Raji (cell line): ENCODE data around the gene ATE1.

Experiments used
- POLR2A ChIP-seq: IDR thresholded peaks from 2 replicates; pipeline ENCODE4 v1.6.1; 2011; ENCODE audit warnings: low read depth, low read length, control low read depth; ENCODE audit not compliant: insufficient read depth

The ATE1 gene

DNA sequence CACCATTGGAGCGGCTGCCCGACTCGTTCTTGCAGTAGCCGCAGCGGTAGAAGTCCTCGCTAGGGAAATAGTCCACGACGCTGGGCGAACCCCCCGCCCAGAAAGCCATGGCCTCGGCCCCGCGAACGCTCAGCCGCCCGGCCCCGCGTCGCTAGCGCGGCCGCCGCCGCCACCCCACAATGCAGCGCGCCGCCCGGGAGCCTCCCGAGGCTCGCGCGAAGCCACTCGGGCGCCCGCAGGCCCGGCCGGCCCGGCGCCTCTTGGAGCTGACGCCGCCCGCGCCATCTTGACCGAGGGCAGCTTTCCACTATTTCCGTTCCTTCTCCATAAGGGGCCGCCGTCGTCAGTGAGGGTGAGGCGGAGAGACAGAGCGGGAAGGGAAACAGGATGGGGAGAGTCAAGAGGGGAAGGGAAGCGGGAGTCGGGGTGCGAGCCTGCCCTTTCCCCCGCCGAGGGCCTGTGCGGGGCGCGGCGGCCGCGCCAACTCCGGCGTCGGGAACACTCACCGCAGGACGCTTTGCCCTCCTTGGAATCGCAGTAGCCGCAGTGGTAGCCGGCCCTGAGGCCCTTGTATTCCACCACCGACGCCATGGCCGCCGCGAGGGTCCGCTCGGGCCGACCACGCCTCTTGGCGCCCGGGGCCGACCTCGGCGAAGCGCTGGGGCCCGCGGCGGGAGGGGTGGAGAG, at the start of gene ATE1:
TSS of gene ATE1 (minus strand) at position 191 of the 687 bp plus-strand sequence. CDS start at position 109, 82 bp downstream.
- peak; percentile 61 for TF ChIP-seq POLR2A

DNA sequence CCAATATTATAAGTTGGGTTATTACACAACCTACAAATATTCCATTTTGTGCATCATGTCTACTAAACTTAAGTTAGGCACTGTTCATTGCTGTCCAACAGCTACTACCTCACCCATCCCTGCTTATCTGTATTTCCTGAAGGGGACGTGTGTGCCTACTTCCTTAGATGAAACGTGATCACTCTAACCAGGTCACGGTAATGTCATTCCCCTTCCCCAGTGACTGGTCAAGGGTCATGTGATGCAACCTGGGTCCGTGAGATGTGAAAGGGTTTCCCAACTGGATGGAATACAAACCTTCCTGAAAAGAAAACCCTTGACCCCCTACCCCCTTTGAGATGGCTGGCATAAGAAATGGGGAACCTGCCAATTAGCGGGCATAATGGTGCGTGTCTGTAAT, 48.8 kb upstream of the ATE1 start:
- no peak for TF ChIP-seq POLR2A

DNA sequence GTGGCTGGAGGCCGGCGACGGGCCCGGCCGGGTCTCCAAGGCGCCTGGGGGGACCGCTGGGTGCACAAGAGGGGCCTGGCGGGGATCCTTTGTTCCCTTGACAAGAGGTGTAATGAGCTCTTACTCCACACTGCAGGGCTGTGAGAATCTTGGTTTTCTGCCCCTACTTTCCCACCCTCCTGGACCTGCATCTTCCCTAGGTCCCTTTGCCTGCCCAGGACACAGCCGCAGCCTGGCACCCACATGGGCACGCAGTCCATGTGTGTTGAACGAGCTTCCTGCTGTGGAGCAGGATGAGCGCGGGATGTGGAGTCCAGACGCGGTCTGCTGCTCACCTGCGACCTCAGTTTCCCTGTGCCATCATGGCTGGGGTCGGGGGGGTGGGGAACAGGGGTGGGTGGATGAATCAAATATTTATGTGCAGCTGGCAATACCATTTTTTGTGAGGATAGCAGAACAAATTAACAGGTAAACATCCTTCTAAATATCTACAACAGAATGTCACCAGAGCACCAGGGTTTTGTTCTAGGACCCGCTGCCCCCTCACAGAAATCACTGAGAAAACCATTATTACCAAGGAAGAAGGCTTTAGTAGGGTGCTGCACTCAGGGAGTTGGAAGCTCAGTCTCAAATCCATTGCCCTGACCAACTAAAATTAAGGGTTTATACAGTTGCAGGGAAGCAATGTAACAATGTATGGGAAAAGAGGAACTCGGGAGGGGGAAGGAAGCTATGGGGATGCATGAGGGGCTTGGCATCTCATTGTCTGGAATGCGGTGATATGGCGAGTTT, 47.7 kb upstream of the ATE1 start:
- no peak for TF ChIP-seq POLR2A

DNA sequence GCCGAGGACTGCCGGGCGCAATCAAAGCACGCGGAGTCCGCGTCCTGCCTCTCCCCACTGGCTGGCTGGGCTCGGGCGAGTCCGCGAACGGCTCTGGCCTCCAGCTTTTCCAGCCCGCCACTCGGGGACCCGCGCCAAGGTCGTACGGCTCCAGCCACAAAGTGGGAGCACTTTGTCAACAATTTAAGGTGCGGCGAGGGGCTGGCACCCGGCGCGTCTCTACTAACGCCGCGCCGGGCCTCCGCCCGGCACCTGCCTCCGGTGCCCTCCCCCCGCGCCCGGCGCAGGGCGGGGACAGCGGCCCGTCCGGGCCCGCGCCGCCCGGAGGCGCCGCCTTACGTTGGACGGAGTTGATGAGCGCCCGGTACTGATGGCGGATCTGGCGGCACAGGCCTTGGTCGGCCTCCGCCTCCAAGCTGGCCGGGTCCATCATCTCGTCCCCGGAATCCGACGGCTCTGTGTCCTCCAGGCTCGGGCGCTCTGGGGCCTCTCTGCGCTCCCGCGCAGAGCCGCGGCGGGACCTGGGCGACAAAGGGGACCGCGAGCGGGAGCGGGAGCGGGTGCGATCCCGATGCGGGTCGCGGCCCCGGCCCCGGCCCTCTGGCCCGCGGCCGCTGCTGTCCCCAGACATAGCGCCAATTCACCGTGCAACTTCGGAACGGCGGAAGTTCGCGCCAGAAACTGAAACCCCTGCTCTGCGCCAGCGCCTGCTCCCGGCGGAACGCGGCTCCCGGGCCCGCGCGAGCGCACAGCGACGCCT, 46.9 kb upstream of the ATE1 start, which contains the start of gene NSMCE4A:
TSS of gene NSMCE4A (minus strand) at position 683 of the 760 bp plus-strand sequence. CDS start at position 631, 52 bp downstream.
- peak; percentile 68 for TF ChIP-seq POLR2A

DNA sequence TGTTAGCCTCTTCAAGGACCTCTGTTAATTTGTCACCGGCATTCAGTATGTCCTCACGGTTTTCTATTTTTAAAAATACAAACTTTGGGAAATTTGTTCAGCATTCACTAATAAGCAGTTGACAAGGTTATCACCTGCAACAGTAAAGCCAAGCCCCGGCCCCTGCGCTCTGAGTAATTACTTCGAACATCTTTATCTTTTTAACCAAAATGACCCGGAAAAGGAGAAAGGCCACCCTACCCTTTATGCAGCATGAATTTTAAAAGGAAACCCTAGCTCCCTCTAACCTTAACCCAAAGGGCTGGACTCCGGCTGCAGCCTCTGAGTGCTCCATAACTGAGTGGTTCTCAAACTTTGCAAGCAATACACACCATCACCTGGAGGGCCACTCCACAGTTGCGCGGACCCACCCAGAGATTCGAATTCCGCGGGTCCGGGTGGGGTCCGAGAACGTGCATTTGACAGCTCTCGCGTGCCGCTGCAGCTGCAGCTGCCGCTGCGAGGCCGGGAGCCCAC, 46.2 kb upstream of the ATE1 start:
- no peak for TF ChIP-seq POLR2A

DNA sequence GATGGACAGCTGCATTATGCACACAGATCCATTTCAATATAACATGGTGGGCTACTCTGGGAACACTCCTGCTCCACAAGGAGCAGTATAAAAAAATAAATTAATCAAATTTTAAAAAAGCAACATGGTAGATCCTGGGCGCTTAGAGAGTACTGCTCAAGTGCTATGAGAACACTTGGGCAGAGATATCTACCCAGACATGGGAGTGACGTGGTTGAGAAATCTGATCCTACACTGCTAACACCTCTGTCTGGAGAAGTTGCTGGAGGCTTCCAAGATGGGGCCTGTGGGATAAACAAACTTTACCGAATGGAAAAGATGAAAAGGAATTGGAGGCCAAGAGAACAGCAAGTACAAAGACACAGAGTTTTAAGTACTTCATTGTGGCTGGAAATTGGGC, 38.2 kb upstream of the ATE1 start:
- no peak for TF ChIP-seq POLR2A

DNA sequence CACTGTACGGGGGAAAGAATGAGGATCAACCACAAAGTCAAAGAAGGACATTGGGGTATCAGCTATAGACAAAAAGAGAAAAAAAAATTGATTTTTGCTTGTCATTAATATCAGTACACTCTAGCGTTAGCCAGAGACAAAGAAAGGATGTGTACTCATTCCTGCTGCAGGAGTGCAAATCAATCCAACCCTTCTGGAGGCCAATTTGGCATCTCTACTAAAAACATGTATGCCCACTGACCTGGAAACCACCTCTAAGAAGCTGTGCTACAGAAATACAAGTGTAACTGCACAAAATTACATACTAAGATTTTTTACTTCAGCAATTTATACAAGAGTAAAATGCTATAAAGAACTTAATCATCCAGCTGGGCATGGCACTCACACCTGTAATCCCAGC, 33.6 kb upstream of the ATE1 start:
- no peak for TF ChIP-seq POLR2A

DNA sequence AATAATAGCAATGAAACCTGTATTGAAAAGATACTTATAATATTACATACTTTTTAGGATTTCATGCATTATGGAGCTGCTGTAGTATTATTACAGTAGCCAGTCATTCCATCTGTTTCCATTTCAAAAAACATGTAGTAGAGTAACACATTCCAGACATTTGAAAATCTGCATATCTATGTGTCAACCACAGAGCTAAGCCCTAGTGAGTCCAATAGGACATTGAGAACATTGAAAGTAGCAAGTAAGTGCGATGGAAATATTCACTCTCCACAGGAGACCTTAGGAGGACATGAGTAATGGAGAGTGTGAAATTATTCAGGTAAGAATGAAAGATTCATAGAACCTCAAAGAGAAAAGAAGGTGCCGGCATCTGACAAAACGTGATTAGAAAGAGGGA, 31.8 kb upstream of the ATE1 start:
- no peak for TF ChIP-seq POLR2A

DNA sequence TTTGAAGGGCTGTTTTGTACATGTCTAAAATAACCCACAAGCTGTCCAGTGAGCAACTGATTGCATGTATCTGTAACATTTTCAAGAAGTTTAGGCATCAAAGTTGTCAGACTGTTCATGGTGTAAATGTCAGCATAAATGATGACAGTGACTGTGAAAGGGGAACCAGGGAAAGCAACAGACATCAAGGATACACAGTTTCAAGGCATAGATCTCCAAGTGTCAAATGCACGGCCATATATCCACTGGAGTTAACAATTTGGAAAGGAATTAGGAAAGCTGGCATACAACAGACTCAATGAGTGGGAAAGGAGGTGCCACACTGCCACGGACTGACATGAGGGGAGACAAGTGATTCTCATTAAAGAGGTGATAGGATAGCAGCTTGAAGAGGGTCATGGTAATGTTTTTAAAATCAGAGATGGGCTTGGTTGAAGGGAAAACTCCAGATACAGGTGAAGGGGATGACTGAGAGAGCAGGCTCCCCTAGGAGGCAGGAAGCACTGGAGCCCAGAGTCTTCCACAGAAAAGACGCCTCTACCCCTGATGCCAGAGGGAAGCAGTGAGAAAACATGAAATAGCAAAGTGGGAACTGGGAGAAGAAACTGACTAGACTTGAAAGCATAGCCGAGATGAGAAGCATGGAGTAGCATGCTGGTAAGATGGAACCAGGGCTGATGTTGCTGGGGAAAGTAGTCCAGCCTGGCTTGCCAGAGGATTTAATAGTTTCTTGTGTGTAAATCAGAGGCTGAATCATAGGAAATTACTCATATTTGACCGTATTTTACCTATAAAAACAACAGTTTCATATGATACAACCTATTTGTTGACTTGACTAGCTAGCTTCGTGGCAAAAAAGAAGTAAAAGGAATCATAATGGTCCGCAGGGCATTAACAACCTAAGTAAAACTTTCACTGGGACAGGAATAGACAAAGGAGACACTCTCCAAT, 28.6 kb upstream of the ATE1 start:
- TF ChIP-seq POLR2A, result no peak

DNA sequence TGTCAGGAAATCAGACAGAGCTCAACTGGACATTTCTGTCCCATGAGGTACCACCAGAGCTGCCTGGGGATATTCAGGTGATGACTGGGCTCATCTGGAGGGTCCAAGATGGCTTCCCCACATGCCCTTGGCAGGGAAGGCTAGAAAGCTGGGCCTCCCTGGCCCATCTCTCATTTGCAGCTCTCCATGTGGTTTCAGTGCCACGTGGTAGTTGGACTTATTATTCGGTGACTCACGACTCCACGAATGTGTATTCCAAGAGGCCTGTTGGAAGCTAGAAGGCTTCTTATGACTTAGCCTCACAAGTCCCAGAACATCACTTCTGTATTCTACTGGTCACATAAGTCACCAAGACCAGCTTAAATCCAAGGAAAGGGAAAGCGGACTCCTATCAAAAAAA, 24.4 kb upstream of the ATE1 start:
- no peak for TF ChIP-seq POLR2A

DNA sequence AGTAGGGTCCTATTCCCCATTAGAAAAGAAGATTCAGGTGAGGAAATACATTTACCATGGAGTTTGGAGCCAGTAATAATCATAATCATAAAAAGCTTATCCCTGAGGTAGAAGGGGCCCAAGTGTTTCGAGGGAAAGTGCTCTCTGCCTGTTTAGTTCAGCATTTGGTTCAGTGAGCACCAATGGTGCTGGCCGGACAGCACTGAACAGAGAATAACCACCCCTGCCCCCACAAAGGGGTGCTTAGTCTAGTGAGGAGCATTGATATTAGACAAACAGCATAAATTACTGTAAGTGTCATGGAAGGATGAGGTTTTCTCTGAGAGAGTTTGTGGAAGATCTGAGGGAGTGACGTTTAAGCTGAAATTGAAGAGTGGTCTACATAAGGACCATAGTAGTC, 21.6 kb upstream of the ATE1 start:
- no peak for TF ChIP-seq POLR2A

DNA sequence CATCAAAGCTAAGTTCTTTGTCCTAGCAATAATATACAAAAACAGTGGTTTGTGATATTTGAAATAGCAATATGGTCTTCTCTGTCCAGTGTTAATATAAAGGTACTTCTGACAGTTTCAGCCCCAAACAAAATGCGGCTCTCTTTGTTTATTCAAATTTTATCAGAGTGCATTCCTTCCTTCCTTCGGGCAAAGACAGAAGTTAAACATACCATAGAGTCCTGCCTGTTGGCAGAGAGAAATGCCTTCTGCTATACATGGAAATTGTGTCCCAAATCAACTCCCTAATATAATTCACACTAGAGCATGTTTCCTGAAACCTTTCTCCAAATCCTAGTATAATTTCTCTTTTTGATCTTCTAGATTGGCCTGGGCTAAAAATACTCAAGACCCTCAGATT, 21.2 kb upstream of the ATE1 start:
- TF ChIP-seq POLR2A, result no peak

DNA sequence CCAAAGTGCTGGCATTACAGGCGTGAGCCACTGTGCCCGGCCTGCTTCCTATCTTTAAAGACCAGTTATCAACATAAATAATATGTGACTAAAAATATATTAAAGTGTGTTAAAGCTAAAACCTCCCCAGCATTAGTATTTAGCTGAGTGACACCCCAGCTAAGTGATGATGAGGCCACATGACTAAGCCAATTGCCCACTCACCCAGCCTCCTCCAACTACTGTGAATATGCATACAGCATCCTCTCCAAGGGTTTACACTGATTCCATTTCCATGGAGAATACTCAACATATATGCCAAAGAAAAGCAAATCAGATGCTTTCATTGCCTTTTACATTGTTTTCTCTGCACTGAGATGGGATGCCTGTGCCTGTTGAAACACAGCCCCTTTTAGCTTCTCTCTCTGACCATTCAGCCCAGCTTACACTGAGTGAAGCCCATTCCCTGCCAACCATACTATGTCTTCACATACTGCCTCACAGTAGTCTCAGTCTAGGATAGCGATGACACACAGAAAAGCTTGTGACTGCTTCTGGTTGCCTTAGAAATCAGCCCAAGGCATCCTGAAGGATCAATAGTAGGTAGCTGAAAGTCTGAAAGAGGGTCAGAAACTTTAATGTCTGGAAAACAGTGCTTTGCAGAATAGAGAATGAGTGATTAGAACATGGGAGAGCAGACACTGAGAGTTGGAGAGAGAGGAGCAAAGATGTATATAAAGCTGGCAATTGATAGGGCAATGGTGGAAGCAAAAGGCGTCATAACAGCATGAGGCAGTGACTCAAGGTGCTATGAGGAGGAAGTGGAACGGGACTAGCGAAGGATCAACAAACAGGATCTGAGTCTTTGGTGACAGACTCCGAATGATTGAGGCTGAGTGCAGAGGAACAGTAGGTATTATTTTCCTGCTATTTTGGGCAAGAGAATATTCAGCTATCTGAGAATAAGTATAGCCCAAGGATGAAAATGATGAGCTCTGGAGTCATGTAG, 19.8 kb upstream of the ATE1 start:
- no peak for TF ChIP-seq POLR2A
